ENCODE measurements around the gene TNNT2.

Gene TNNT2

GRCh38 chr1:201354901-201355295 lies 22.6 kb downstream of the TNNT2 start:
- DNase-seq (ENCODE audit: low read depth): no peak
- no peak overlapping the region for H3K4me3 ChIP-seq (ENCODE audit: low read depth, low read length)
- TF ChIP-seq MAX (IDR thresholded peaks at IDR 0.05; ENCODE audit: low read depth, low read length) (no peak), CTCF (IDR thresholded peaks at IDR 0.05; ENCODE audit: low read depth, low read length) (no peak), POLR2A (IDR thresholded peaks at IDR 0.05; ENCODE audit: extremely low read depth, insufficient read length) (no peak), MYC (IDR thresholded peaks at IDR 0.05; ENCODE audit: low read depth, low read length) (no peak)

GRCh38 chr1:201354151-201354900 lies 23.2 kb downstream of the TNNT2 start:
- TF ChIP-seq POLR2A (IDR thresholded peaks at IDR 0.05; ENCODE audit: extremely low read depth, insufficient read length) (no peak), MYC (IDR thresholded peaks at IDR 0.05; ENCODE audit: low read depth, low read length) (no peak), MAX (IDR thresholded peaks at IDR 0.05; ENCODE audit: low read depth, low read length) (no peak), CTCF (IDR thresholded peaks at IDR 0.05; ENCODE audit: low read depth, low read length) (no peak)
- no peak for DNase-seq (ENCODE audit: low read depth)
- H3K4me3 ChIP-seq (ENCODE audit: low read depth, low read length): no peak overlapping the region

DNA sequence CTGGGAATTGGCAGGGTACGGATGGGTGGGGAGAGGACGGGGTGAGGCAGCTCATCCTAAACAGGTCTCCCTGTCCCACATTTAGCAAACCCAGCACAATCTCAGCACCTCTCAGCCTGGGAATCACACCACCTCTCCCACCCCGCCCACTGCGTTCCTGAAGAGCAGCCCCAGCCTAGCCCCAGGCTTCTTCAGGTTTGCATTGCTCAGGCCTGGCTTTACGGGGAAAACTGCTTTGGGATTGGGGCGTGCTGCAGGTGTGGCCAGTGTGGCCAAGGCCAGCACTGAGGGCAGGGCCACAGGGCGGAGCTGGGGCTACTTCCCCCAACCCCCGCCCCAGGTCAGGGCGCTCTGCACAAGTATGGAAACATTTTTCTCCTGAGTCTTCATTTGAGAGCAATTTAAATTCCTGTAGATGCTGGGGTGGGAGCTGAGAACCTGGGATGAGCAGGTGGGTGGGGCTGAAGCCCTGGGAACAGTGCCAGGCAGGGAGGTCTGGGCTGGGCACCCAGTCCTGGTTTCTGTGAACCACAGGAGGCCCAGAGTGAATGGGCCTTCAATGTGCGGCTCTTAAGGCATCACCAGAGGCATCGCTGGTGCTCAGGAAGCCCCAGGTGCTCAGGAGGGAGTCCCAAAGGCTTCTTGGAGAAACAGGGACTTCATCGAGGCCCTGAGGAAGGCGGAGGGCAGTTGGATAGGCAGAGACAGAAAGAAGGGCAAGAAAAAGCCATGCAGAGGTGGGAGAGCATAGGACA lies 24.1 kb downstream of the TNNT2 start:
- no peak for DNase-seq (ENCODE audit: low read depth)
- no peak overlapping the region for H3K4me3 ChIP-seq (ENCODE audit: low read depth, low read length)
- TF ChIP-seq MYC (IDR thresholded peaks at IDR 0.05; ENCODE audit: low read depth, low read length) (no peak), CTCF (IDR thresholded peaks at IDR 0.05; ENCODE audit: low read depth, low read length) (no peak), MAX (IDR thresholded peaks at IDR 0.05; ENCODE audit: low read depth, low read length) (no peak), POLR2A (IDR thresholded peaks at IDR 0.05; ENCODE audit: extremely low read depth, insufficient read length) (no peak)

- no peak overlapping the region for H3K4me3 ChIP-seq (ENCODE audit: low read depth, low read length)
- no peak for TF ChIP-seq MAX (IDR thresholded peaks at IDR 0.05; ENCODE audit: low read depth, low read length)
- TF ChIP-seq POLR2A (IDR thresholded peaks at IDR 0.05; ENCODE audit: extremely low read depth, insufficient read length): no peak
- no peak for DNase-seq (ENCODE audit: low read depth)
These were observed 25.9 kb downstream of the TNNT2 start for GRCh38 chr1:201351617-201352016.

GRCh38 chr1:201350884-201351283 lies 26.6 kb downstream of the TNNT2 start:
- TF ChIP-seq MYC (IDR thresholded peaks at IDR 0.05; ENCODE audit: low read depth, low read length) (no peak), POLR2A (IDR thresholded peaks at IDR 0.05; ENCODE audit: extremely low read depth, insufficient read length) (no peak), MAX (IDR thresholded peaks at IDR 0.05; ENCODE audit: low read depth, low read length) (no peak), CTCF (IDR thresholded peaks at IDR 0.05; ENCODE audit: low read depth, low read length) (no peak)
- DNase-seq (ENCODE audit: low read depth): no peak
- H3K4me3 ChIP-seq (ENCODE audit: low read depth, low read length): no peak overlapping the region

DNA sequence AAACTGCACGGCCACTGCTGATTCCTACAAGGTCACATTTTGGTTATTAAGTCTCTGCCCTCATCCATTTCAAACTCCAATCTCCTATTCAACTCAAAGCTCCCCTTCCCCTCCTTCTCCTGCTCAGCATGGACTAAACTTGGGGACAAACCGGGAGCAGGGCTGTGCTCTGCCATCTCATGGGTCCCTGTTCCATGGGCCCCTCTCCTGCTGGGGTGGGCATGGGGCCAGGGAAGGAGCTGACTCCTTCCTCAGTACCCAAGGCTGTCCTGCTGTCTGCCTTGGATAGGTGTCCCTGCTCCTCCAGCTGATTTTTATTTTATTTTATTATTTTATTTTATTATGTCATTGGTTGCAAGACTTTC lies 27.1 kb downstream of the TNNT2 start:
- no peak for TF ChIP-seq MAX (IDR thresholded peaks at IDR 0.05; ENCODE audit: low read depth, low read length)
- no peak for TF ChIP-seq POLR2A (IDR thresholded peaks at IDR 0.05; ENCODE audit: extremely low read depth, insufficient read length)
- no peak overlapping the region for H3K4me3 ChIP-seq (ENCODE audit: low read depth, low read length)
- DNase-seq (ENCODE audit: low read depth): no peak

All from NB4 (cell line).